Measurements from ENCODE around the gene LMBR1.
"Not testable (repeated sequence)": the region's sequence is repeated elsewhere in the genome, so short reads cannot be mapped to it uniquely, and the experiment has no call there.

The LMBR1 gene

DNA sequence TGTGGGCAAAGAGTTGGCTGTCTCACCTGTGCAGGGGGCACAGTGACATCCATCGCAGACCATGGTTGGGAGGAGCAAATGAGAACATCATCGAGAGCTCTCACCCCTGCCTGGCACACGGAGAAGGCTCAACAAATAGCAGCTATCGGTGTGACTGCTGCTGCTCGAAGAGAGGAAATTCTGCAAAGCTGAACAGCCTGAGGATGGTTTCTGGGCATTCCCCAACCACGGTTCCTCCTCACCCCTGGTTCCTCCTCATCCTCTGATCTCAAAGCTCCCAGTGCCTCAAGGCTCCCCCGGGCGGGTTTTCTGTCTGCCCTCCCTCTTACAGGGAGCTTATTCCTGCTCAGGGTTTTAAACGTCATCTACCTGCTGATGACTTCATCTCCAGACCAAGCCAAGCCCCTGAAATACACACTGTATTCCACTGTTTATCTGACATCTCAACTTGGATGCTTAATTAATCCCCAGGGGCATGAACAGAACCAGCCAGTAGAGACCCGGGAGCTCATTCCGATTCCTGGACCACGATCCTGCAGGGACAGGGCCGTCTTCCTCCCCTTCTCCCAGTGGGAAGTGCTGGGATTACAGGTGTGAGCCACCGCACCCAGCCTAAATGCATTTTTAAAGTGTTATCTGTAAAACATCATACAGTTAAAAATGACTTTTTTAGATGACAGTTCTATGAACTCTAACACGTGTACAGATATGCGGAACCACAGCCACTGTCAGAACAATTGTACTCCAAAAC lies 37.0 kb upstream of the LMBR1 start:
- no peak overlapping the region for H3K9ac ChIP-seq (ENCODE audit: low read length)
- no peak overlapping the region for H3K4me3 ChIP-seq (ENCODE audit: insufficient read depth, low read length, poor library complexity, severe bottlenecking)
- H3K27me3 ChIP-seq (ENCODE audit: low read length): no peaks in the 10 kb centered on the region
- H3F3A ChIP-seq (ENCODE audit: insufficient read depth): no peaks in the 10 kb centered on the region
- H3K9me3 ChIP-seq (ENCODE audit: insufficient read depth, low read length): no peaks in the 10 kb centered on the region
- H3K79me2 ChIP-seq (ENCODE audit: insufficient read depth, low read length): no peaks in the 10 kb centered on the region
- H3K27ac ChIP-seq (ENCODE audit: low read depth, low read length): no peak overlapping the region
- no peak overlapping the region for H3K4me2 ChIP-seq (ENCODE audit: low read depth, low read length, poor library complexity, severe bottlenecking)
- no peaks in the 10 kb centered on the region for H4K20me1 ChIP-seq (ENCODE audit: low read depth, low read length)
- no peaks in the 10 kb centered on the region for H3K9me2 ChIP-seq (replicated peaks; ENCODE audit: insufficient read depth, low read length)
- TF ChIP-seq, protein P1, sequence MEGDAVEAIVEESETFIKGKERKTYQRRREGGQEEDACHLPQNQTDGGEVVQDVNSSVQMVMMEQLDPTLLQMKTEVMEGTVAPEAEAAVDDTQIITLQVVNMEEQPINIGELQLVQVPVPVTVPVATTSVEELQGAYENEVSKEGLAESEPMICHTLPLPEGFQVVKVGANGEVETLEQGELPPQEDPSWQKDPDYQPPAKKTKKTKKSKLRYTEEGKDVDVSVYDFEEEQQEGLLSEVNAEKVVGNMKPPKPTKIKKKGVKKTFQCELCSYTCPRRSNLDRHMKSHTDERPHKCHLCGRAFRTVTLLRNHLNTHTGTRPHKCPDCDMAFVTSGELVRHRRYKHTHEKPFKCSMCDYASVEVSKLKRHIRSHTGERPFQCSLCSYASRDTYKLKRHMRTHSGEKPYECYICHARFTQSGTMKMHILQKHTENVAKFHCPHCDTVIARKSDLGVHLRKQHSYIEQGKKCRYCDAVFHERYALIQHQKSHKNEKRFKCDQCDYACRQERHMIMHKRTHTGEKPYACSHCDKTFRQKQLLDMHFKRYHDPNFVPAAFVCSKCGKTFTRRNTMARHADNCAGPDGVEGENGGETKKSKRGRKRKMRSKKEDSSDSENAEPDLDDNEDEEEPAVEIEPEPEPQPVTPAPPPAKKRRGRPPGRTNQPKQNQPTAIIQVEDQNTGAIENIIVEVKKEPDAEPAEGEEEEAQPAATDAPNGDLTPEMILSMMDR (IDR thresholded peaks at IDR 0.05; ENCODE audit: insufficient read depth, low read length, poor library complexity, severe bottlenecking): no peak
- no peak for TF ChIP-seq EZH2phosphoT487 (conservative IDR thresholded peaks at IDR 0.05; ENCODE audit: low read length)
- H2AFZ ChIP-seq (ENCODE audit: low read depth, low read length, severe bottlenecking): no peak overlapping the region
- no peaks in the 10 kb centered on the region for H3K36me3 ChIP-seq (ENCODE audit: low read length)

DNA sequence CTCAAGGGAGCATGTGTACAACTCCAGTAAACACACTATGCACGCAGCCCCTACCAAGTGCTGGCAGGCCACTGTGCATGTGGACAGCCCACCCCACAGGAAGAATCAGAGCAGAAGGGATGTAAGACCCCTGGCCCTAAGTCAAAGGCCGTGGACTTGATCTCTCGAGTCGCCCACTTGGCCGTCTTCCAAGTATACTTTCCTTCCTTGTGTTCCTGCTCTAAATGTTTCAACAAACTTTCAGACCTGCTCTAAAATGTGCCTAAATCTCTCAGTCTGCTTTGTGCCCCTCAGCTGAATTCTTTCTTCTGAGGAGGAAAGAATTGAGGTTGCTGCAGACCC lies 35.4 kb upstream of the LMBR1 start:
- H3K79me2 ChIP-seq (ENCODE audit: insufficient read depth, low read length): no peaks in the 10 kb centered on the region
- H3K9me2 ChIP-seq (replicated peaks; ENCODE audit: insufficient read depth, low read length): no peaks in the 10 kb centered on the region
- no peaks in the 10 kb centered on the region for H4K20me1 ChIP-seq (ENCODE audit: low read depth, low read length)
- H3K9me3 ChIP-seq (ENCODE audit: insufficient read depth, low read length): no peaks in the 10 kb centered on the region
- H3K27ac ChIP-seq (ENCODE audit: low read depth, low read length): no peak overlapping the region
- H3K4me2 ChIP-seq (ENCODE audit: low read depth, low read length, poor library complexity, severe bottlenecking): no peak overlapping the region
- no peak overlapping the region for H3K4me3 ChIP-seq (ENCODE audit: insufficient read depth, low read length, poor library complexity, severe bottlenecking)
- no peaks in the 10 kb centered on the region for H3K36me3 ChIP-seq (ENCODE audit: low read length)
- TF ChIP-seq, protein P1 (IDR thresholded peaks at IDR 0.05; ENCODE audit: insufficient read depth, low read length, poor library complexity, severe bottlenecking): no peak
- no peak for TF ChIP-seq EZH2phosphoT487 (conservative IDR thresholded peaks at IDR 0.05; ENCODE audit: low read length)
- H2AFZ ChIP-seq (ENCODE audit: low read depth, low read length, severe bottlenecking): no peak overlapping the region
- H3K27me3 ChIP-seq (ENCODE audit: low read length): no peaks in the 10 kb centered on the region
- no peak overlapping the region for H3K9ac ChIP-seq (ENCODE audit: low read length)
- H3F3A ChIP-seq (ENCODE audit: insufficient read depth): no peaks in the 10 kb centered on the region

DNA sequence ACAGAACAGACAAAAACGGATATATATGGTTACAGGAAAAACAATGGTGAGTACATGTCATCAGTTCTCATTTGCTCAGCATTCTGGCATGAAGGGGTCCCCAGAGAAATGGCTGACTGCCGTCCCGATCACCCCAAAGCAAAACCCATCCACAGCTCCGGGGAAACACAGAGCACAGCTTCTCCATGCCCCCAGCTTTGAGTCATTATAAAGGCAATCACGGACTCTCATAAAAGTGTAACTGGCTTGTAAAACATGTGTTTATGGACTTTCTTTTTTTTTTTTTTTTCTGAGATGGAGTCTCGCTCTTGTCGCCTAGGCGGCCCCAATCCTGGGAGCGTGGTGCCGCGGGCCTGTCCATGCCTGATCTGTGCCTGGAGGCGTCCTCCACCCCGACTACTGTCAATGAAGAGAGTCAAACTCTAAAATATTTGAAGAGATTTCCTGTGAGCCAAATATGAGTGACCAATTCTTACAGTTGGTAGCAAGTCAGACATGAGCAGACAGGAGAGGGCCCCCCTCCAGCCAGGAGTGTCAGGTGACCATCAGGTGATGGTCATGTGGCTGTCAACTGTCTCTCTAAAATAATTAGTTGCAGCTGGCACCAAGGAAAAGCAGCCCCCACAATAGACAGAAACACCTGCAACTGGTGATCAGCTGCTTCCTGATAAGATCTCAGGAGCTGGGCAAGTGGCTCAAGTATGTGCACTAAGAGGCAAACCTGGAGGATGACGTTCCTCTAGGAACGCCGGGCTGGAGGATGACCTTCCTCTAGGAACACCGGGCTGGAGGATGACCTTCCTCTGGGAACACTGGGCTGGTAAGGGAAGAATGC lies 34.8 kb upstream of the LMBR1 start:
- Histone ChIP-seq H3K4me3 (ENCODE audit: insufficient read depth, low read length, poor library complexity, severe bottlenecking) (no peak overlapping the region), H3F3A (ENCODE audit: insufficient read depth) (no peaks in the 10 kb centered on the region), H3K79me2 (ENCODE audit: insufficient read depth, low read length) (no peaks in the 10 kb centered on the region), H3K9me2 (replicated peaks; ENCODE audit: insufficient read depth, low read length) (no peaks in the 10 kb centered on the region), H3K9me3 (ENCODE audit: insufficient read depth, low read length) (no peaks in the 10 kb centered on the region), H3K9ac (ENCODE audit: low read length) (no peak overlapping the region), H4K20me1 (ENCODE audit: low read depth, low read length) (no peaks in the 10 kb centered on the region), H2AFZ (ENCODE audit: low read depth, low read length, severe bottlenecking) (no peak overlapping the region), H3K27ac (ENCODE audit: low read depth, low read length) (no peak overlapping the region), H3K36me3 (ENCODE audit: low read length) (no peaks in the 10 kb centered on the region), H3K4me2 (ENCODE audit: low read depth, low read length, poor library complexity, severe bottlenecking) (no peak overlapping the region), H3K27me3 (ENCODE audit: low read length) (no peaks in the 10 kb centered on the region)
- TF ChIP-seq, protein P1 (IDR thresholded peaks at IDR 0.05; ENCODE audit: insufficient read depth, low read length, poor library complexity, severe bottlenecking): no peak
- no peak for TF ChIP-seq EZH2phosphoT487 (conservative IDR thresholded peaks at IDR 0.05; ENCODE audit: low read length)

DNA sequence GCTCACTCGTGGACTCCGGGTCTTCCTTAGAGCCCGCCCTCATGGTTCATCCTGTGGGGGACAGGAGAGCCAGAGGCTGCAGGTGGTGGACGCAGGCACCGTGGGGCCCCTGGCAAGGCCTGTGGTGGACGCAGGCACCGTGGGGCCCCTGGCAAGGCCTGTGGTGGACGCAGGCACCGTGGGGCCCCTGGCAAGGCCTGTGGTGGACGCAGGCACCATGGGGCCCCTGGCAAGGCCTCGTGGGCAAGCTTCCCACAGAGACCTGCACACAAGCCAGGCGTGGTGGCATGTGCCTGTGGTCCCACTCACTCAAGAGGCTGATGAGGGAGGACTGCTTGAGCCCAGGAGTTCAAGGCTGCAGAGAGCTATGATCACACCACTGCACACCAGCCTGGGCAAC lies 32.8 kb upstream of the LMBR1 start:
- H3K79me2 ChIP-seq (ENCODE audit: insufficient read depth, low read length); H3K4me2 ChIP-seq (ENCODE audit: low read depth, low read length, poor library complexity, severe bottlenecking); H3K9me2 ChIP-seq (replicated peaks; ENCODE audit: insufficient read depth, low read length); H3K27me3 ChIP-seq (ENCODE audit: low read length); H3K27ac ChIP-seq (ENCODE audit: low read depth, low read length); H3K9ac ChIP-seq (ENCODE audit: low read length); H4K20me1 ChIP-seq (ENCODE audit: low read depth, low read length); H3K9me3 ChIP-seq (ENCODE audit: insufficient read depth, low read length); H2AFZ ChIP-seq (ENCODE audit: low read depth, low read length, severe bottlenecking); H3F3A ChIP-seq (ENCODE audit: insufficient read depth); H3K4me3 ChIP-seq (ENCODE audit: insufficient read depth, low read length, poor library complexity, severe bottlenecking); H3K36me3 ChIP-seq (ENCODE audit: low read length): not testable (repeated sequence)

DNA sequence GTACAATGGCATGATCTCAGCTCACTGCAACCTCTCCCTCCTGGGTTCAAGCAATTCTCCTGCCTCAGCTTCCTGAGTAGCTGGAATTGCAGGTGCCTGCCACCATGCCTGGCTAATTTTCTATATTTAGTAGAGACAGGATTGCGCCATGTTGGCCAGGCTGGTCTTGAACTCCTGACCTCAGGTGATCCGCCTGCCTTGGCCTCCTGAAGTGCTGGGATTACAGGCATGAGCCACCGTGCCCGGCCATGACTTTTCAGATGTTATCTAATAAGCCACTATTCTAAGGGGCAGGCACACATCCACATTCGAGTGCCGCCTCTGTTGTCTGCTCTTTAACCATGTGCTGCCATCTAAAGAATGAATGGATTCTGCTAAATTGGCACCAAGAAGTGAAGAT lies 29.3 kb upstream of the LMBR1 start:
- H4K20me1 ChIP-seq (ENCODE audit: low read depth, low read length); H3K9me3 ChIP-seq (ENCODE audit: insufficient read depth, low read length); H3K4me2 ChIP-seq (ENCODE audit: low read depth, low read length, poor library complexity, severe bottlenecking): not testable (repeated sequence)

More for the DNA sequence above, 29.3 kb upstream of the LMBR1 start:
- H3K9me2 ChIP-seq (replicated peaks; ENCODE audit: insufficient read depth, low read length); H3K27ac ChIP-seq (ENCODE audit: low read depth, low read length); H3K4me3 ChIP-seq (ENCODE audit: insufficient read depth, low read length, poor library complexity, severe bottlenecking); H3F3A ChIP-seq (ENCODE audit: insufficient read depth); H3K79me2 ChIP-seq (ENCODE audit: insufficient read depth, low read length); H3K36me3 ChIP-seq (ENCODE audit: low read length); H3K27me3 ChIP-seq (ENCODE audit: low read length); H3K9ac ChIP-seq (ENCODE audit: low read length); H2AFZ ChIP-seq (ENCODE audit: low read depth, low read length, severe bottlenecking): not testable (repeated sequence)
